Neuronal stem cell (in vitro differentiated cells): ENCODE measurements around the gene FAM20C.
"Not testable (repeated sequence)": the region's sequence is repeated elsewhere in the genome, so short reads cannot be mapped to it uniquely, and the experiment has no call there.

Source experiments
- DNase-seq: peaks from one replicate; pipeline ENCODE4 v3.0.0-alpha.2; 2013; ENCODE audit warnings: low spot score
- H2AFZ ChIP-seq: one replicate; pipeline ENCODE4 v1.6.1; 2013; ENCODE audit warnings: mild to moderate bottlenecking, low read length, inconsistent platforms
- H2AK5ac ChIP-seq: 2 replicates; pipeline ENCODE4 v1.6.1; 2013; ENCODE audit warnings: low read depth, mild to moderate bottlenecking, inconsistent platforms, low read length, moderate library complexity, mixed read lengths
- H2BK120ac ChIP-seq: 2 replicates; pipeline ENCODE4 v1.6.1; 2013; ENCODE audit warnings: low read depth, mild to moderate bottlenecking, inconsistent platforms, low read length, moderate library complexity, mixed read lengths
- H2BK12ac ChIP-seq: one replicate; pipeline ENCODE4 v1.6.1; 2013; ENCODE audit warnings: low read length, inconsistent platforms
- H2BK15ac ChIP-seq: 2 replicates; pipeline ENCODE4 v1.6.1; 2013; ENCODE audit warnings: mild to moderate bottlenecking, low read length, inconsistent platforms, mixed read lengths
- H2BK5ac ChIP-seq: one replicate; pipeline ENCODE4 v1.6.1; 2013; ENCODE audit warnings: inconsistent platforms, mild to moderate bottlenecking, low read length, moderate library complexity
- H3K14ac ChIP-seq: one replicate; pipeline ENCODE4 v1.6.1; 2013; ENCODE audit warnings: low read length, inconsistent platforms
- H3K18ac ChIP-seq: 2 replicates; pipeline ENCODE4 v1.6.1; 2013; ENCODE audit warnings: low read length, inconsistent platforms
- H3K23ac ChIP-seq: 2 replicates; pipeline ENCODE4 v1.6.1; 2013; ENCODE audit warnings: low read depth, mild to moderate bottlenecking, mixed read lengths, low read length, inconsistent platforms; ENCODE audit not compliant: poor library complexity
- H3K27ac ChIP-seq: replicated peaks from 3 replicates; pipeline ENCODE4 v1.5.1; 2013; ENCODE audit warnings: low read length, inconsistent platforms
- H3K27me3 ChIP-seq, 3 experiments: 2 replicates each; pipeline ENCODE4 v1.6.1; 2013; ENCODE audit warnings: low read length in 3 of 3, mild to moderate bottlenecking in 2 of 3, inconsistent platforms in 1 of 3, low read depth in 1 of 3, mixed read lengths in 1 of 3, moderate library complexity in 1 of 3; ENCODE audit not compliant: control insufficient read depth in 3 of 3, insufficient read depth in 3 of 3
- H3K36me3 ChIP-seq, 2 donors: replicated peaks in 1 of 2; 2 replicates each; pipeline ENCODE4 v1.6.1; 2013; ENCODE audit warnings: low read length in 2 of 2; ENCODE audit not compliant: control insufficient read depth in 2 of 2, insufficient read depth in 2 of 2
- H3K4ac ChIP-seq: 2 replicates; pipeline ENCODE4 v1.6.1; 2013; ENCODE audit warnings: inconsistent platforms, mild to moderate bottlenecking, low read length, moderate library complexity
- H3K4me1 ChIP-seq, 2 donors: 1 replicate in 1 of 2; 2 replicates in 1 of 2; pipeline ENCODE4 v1.6.1; 2013; ENCODE audit warnings: low read length in 2 of 2, low read depth in 1 of 2; ENCODE audit not compliant: control insufficient read depth in 2 of 2, insufficient read depth in 1 of 2
- H3K4me2 ChIP-seq: one replicate; pipeline ENCODE4 v1.6.1; 2013; ENCODE audit warnings: mild to moderate bottlenecking, low read length, inconsistent platforms; ENCODE audit not compliant: insufficient read depth, poor library complexity, severe bottlenecking
- H3K4me3 ChIP-seq, 2 donors: 2 replicates each; pipeline ENCODE4 v1.5.1; 2013; ENCODE audit warnings: low read length in 2 of 2, mild to moderate bottlenecking in 2 of 2, inconsistent platforms in 1 of 2, moderate library complexity in 1 of 2
- H3K79me1 ChIP-seq: one replicate; pipeline ENCODE4 v1.6.1; 2013; ENCODE audit warnings: low read depth, mild to moderate bottlenecking, inconsistent platforms, low read length, moderate library complexity
- H3K9ac ChIP-seq: one replicate; pipeline ENCODE4 v1.6.1; 2013; ENCODE audit warnings: mild to moderate bottlenecking, low read depth, low read length, inconsistent platforms; ENCODE audit not compliant: poor library complexity
- H3K9me3 ChIP-seq, 2 donors: replicated peaks in 1 of 2; 2 replicates each; pipeline versions ENCODE3 to v1.6.1; 2013; ENCODE audit warnings: low read length in 2 of 2, mild to moderate bottlenecking in 2 of 2, inconsistent platforms in 1 of 2, low read depth in 1 of 2, mixed read lengths in 1 of 2, moderate library complexity in 1 of 2; ENCODE audit not compliant: control insufficient read depth in 2 of 2, insufficient read depth in 1 of 2
- H4K8ac ChIP-seq: one replicate; pipeline ENCODE4 v1.6.1; 2013; ENCODE audit warnings: low read depth, mild to moderate bottlenecking, inconsistent platforms, low read length, moderate library complexity
- H4K91ac ChIP-seq: one replicate; pipeline ENCODE4 v1.6.1; 2013; ENCODE audit warnings: low read length, low read depth, mild to moderate bottlenecking, inconsistent platforms; ENCODE audit not compliant: poor library complexity
- WGBS, 2 donors: extraction: QIAGEN DNeasy Blood & Tissue Kit; methylation state at CpG; one replicate each; pipeline ENCODE4 v1.1.7; 2013; ENCODE audit warnings: missing lambda C conversion rate in 2 of 2, mixed read lengths in 1 of 2; ENCODE audit not compliant: insufficient read length in 2 of 2, insufficient replicate concordance in 1 of 2; ENCODE audit errors: extremely low coverage in 2 of 2; 5-methylcytosine and 5-hydroxymethylcytosine counted together

FAM20C gene

GRCh38 chr7:261341-262250, 69.2 kb downstream of the FAM20C start:
- WGBS, 2 donors = no CpG with 5 or more reads among the region's 32 CpGs
- H3K9ac ChIP-seq = no peak overlapping the region
- no peak overlapping the region for H3K23ac ChIP-seq
- peak overlapping the region; percentile 72 for H3K14ac ChIP-seq
- no peak overlapping the region for H2AK5ac ChIP-seq
- H3K4ac ChIP-seq = no peak overlapping the region
- H3K27me3 ChIP-seq = no peaks in the 10 kb centered on the region
- H3K4me2 ChIP-seq = no peak overlapping the region
- H2BK12ac ChIP-seq = no peak overlapping the region
- no peak overlapping the region for H4K91ac ChIP-seq
- peak overlapping the region; percentile 18 for H2BK15ac ChIP-seq
- H3K4me3 ChIP-seq = peak overlapping the region in 1 of 2 donors; percentile 60
- H3K27ac ChIP-seq = no peak overlapping the region
- no peak overlapping the region for H2AFZ ChIP-seq
- no peak overlapping the region for H2BK5ac ChIP-seq
- peaks cover 31 to 37% of the 10 kb centered on the region in 2 donors for H3K9me3 ChIP-seq
- H4K8ac ChIP-seq = no peak overlapping the region
- DNase-seq = no peak
- peaks cover 10 to 20% of the 10 kb centered on the region in 2 donors for H3K36me3 ChIP-seq
- H3K79me1 ChIP-seq = no peaks in the 10 kb centered on the region
- no peaks in the 10 kb centered on the region for H3K4me1 ChIP-seq
- H2BK120ac ChIP-seq = no peak overlapping the region
- peak overlapping the region; percentile 51 for H3K18ac ChIP-seq

DNA sequence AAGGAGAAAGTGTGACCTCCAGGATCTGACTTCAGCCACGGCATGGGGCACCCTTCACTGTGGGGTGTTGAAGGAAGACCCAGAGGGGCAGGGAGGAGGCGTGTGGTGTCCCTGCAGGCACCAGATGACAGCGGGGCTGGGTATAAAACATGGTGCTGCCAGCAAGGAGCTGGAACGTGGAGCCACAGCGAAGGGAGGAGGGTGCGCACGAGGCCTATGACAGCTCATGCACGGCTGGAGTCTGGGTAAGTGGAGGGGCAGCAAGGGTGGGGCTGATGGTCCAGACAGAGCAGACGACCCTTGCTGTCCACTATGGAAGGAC, 69.8 kb downstream of the FAM20C start:
- Histone ChIP-seq H2AFZ (no peak overlapping the region), H3K36me3 (peaks cover 6 to 20% of the 10 kb centered on the region in 2 donors), H3K4ac (no peak overlapping the region), H3K18ac (peak overlapping the region; percentile 22), H2BK12ac (no peak overlapping the region), H2AK5ac (no peak overlapping the region), H3K23ac (no peak overlapping the region), H4K91ac (no peak overlapping the region), H3K4me2 (no peak overlapping the region), H2BK120ac (no peak overlapping the region), H2BK5ac (no peak overlapping the region), H3K79me1 (no peaks in the 10 kb centered on the region), H3K4me1 (no peaks in the 10 kb centered on the region), H4K8ac (no peak overlapping the region), H2BK15ac (no peak overlapping the region), H3K9ac (peak overlapping the region; percentile 24), H3K27ac (no peak overlapping the region), H3K14ac (peak overlapping the region; percentile 72), H3K9me3 (peaks cover 25 to 37% of the 10 kb centered on the region in 2 donors), H3K4me3 (peak overlapping the region in 1 of 2 donors; percentile 9), H3K27me3 (no peaks in the 10 kb centered on the region)
- no CpG with 5 or more reads among the region's 9 CpGs for WGBS, 2 donors
- no peak for DNase-seq

- H3K4ac ChIP-seq, H3K27ac ChIP-seq, H2BK5ac ChIP-seq, H3K79me1 ChIP-seq, H2BK120ac ChIP-seq, H4K8ac ChIP-seq, H2BK15ac ChIP-seq, H3K14ac ChIP-seq, H2BK12ac ChIP-seq, H3K27me3 ChIP-seq, H2AK5ac ChIP-seq, H3K18ac ChIP-seq, DNase-seq, H2AFZ ChIP-seq, H3K23ac ChIP-seq, H3K4me1 ChIP-seq, H3K4me2 ChIP-seq, H4K91ac ChIP-seq: not testable (repeated sequence)
- Histone ChIP-seq H3K4me3 (peak overlapping the region in 1 of 2 donors; percentile 9), H3K36me3 (peaks cover 6 to 20% of the 10 kb centered on the region in 2 donors), H3K9me3 (peaks cover 25 to 37% of the 10 kb centered on the region in 2 donors), H3K9ac (peak overlapping the region; percentile 24)
- WGBS, 2 donors = no CpG with 5 or more reads among the region's 31 CpGs
Measured at GRCh38 chr7:262631-263311, 70.4 kb downstream of the FAM20C start.
